GM12892 (cell line): ENCODE results near the gene DHRSX.

Source experiments
- POLR2A ChIP-seq: IDR thresholded peaks from 2 replicates; pipeline ENCODE4 v1.6.1; 2011; ENCODE audit warnings: low read depth, low read length, control low read depth
- TAF1 ChIP-seq: IDR thresholded peaks from 2 replicates; pipeline ENCODE4 v1.6.1; 2011; ENCODE audit warnings: low read depth, mild to moderate bottlenecking, control low read depth, low read length, borderline replicate concordance

- no peak for TF ChIP-seq POLR2A
- TF ChIP-seq TAF1, result no peak
Measured at GRCh38 chrX:2520539-2520938, 19.8 kb upstream of the DHRSX start.
